Measurements from ENCODE around the gene SLC35E2B. TPM values are rescaled to one million over a fixed set of nuclear protein-coding genes. Genes with fewer than 3 reads are reported as not detected.

The SLC35E2B gene
- total RNA-seq, 1 experiment from 2014 or later = 13.1 TPM

GRCh38 chr1:1630965-1631781, 61.4 kb downstream of the SLC35E2B start:
- no peak overlapping the region for H3K4me3 ChIP-seq
- H3K36me3 ChIP-seq = 0 out of 2 replicates have a peak, but pooled peaks cover 5% of the 10 kb centered on the region
- DNase-seq (ENCODE audit: low read depth in 1 of 2, low spot score in 2 of 2) = no peak
- no peak overlapping the region for H3K27ac ChIP-seq
- no peaks in the 10 kb centered on the region for H3K4me1 ChIP-seq (replicated peaks)
- H3K27me3 ChIP-seq (replicated peaks) = no peaks in the 10 kb centered on the region
- H3K9me3 ChIP-seq (replicated peaks) = no peaks in the 10 kb centered on the region

- H3K9me3 ChIP-seq (replicated peaks) = no peaks in the 10 kb centered on the region
- no peaks in the 10 kb centered on the region for H3K27me3 ChIP-seq (replicated peaks)
- no peaks in the 10 kb centered on the region for H3K4me1 ChIP-seq (replicated peaks)
- no peak overlapping the region for H3K4me3 ChIP-seq
- H3K27ac ChIP-seq = no peak overlapping the region
- no peak for DNase-seq (ENCODE audit: low read depth in 1 of 2, low spot score in 2 of 2)
- 0 out of 2 replicates have a peak, but pooled peaks cover 5% of the 10 kb centered on the region for H3K36me3 ChIP-seq
Observed at GRCh38 chr1:1630191-1630964, 62.2 kb downstream of the SLC35E2B start.

- Histone ChIP-seq H3K4me1 (replicated peaks) (no peaks in the 10 kb centered on the region), H3K27ac (no peak overlapping the region), H3K4me3 (no peak overlapping the region), H3K27me3 (replicated peaks) (no peaks in the 10 kb centered on the region), H3K36me3 (0 out of 2 replicates have a peak, but pooled peaks cover 5% of the 10 kb centered on the region), H3K9me3 (replicated peaks) (no peaks in the 10 kb centered on the region)
- DNase-seq (ENCODE audit: low read depth in 1 of 2, low spot score in 2 of 2) = no peak
Observed at GRCh38 chr1:1629430-1630190, 63.0 kb downstream of the SLC35E2B start.

- H3K36me3 ChIP-seq = 0 out of 2 replicates have a peak, but pooled peaks cover 5% of the 10 kb centered on the region
- no peak overlapping the region for H3K27ac ChIP-seq
- DNase-seq (ENCODE audit: low read depth in 1 of 2, low spot score in 2 of 2) = no peak
- no peaks in the 10 kb centered on the region for H3K9me3 ChIP-seq (replicated peaks)
- no peaks in the 10 kb centered on the region for H3K4me1 ChIP-seq (replicated peaks)
- no peak overlapping the region for H3K4me3 ChIP-seq
- H3K27me3 ChIP-seq (replicated peaks) = no peaks in the 10 kb centered on the region
Observed at GRCh38 chr1:1628754-1629429, 63.7 kb downstream of the SLC35E2B start.

GRCh38 chr1:1627829-1628753, 64.5 kb downstream of the SLC35E2B start:
- DNase-seq (ENCODE audit: low read depth in 1 of 2, low spot score in 2 of 2) = no peak
- Histone ChIP-seq H3K27ac (no peak overlapping the region), H3K27me3 (replicated peaks) (no peaks in the 10 kb centered on the region), H3K4me3 (no peak overlapping the region), H3K4me1 (replicated peaks) (no peaks in the 10 kb centered on the region), H3K9me3 (replicated peaks) (no peaks in the 10 kb centered on the region), H3K36me3 (0 out of 2 replicates have a peak, but pooled peaks cover 5% of the 10 kb centered on the region)

GRCh38 chr1:1627261-1627828, 65.2 kb downstream of the SLC35E2B start:
- Histone ChIP-seq H3K36me3 (0 out of 2 replicates have a peak, but pooled peaks cover 5% of the 10 kb centered on the region), H3K4me3 (no peak overlapping the region), H3K4me1 (replicated peaks) (no peaks in the 10 kb centered on the region), H3K27ac (no peak overlapping the region), H3K9me3 (replicated peaks) (no peaks in the 10 kb centered on the region), H3K27me3 (replicated peaks) (no peaks in the 10 kb centered on the region)
- DNase-seq (ENCODE audit: low read depth in 1 of 2, low spot score in 2 of 2) = no peak

- no peak for DNase-seq (ENCODE audit: low read depth in 1 of 2, low spot score in 2 of 2)
- Histone ChIP-seq H3K9me3 (replicated peaks) (no peaks in the 10 kb centered on the region), H3K4me1 (replicated peaks) (no peaks in the 10 kb centered on the region), H3K27ac (no peak overlapping the region), H3K4me3 (no peak overlapping the region), H3K36me3 (peaks cover 5% of the 10 kb centered on the region; the same call in 1 of the 2 replicates), H3K27me3 (replicated peaks) (no peaks in the 10 kb centered on the region)
Observed at GRCh38 chr1:1626207-1627141, 66.1 kb downstream of the SLC35E2B start.

GRCh38 chr1:1625824-1626206, 66.8 kb downstream of the SLC35E2B start:
- no peaks in the 10 kb centered on the region for H3K27me3 ChIP-seq (replicated peaks)
- no peak overlapping the region for H3K27ac ChIP-seq
- H3K36me3 ChIP-seq = peaks cover 5% of the 10 kb centered on the region; the same call in 1 of the 2 replicates
- H3K4me1 ChIP-seq (replicated peaks) = no peaks in the 10 kb centered on the region
- H3K9me3 ChIP-seq (replicated peaks) = no peaks in the 10 kb centered on the region
- H3K4me3 ChIP-seq = no peak overlapping the region
- no peak for DNase-seq (ENCODE audit: low read depth in 1 of 2, low spot score in 2 of 2)

- no peaks in the 10 kb centered on the region for H3K9me3 ChIP-seq (replicated peaks)
- H3K27me3 ChIP-seq (replicated peaks) = no peaks in the 10 kb centered on the region
- DNase-seq (ENCODE audit: low read depth in 1 of 2, low spot score in 2 of 2) = no peak
- H3K36me3 ChIP-seq = peaks cover 5% of the 10 kb centered on the region; the same call in 1 of the 2 replicates
- H3K4me3 ChIP-seq = no peak overlapping the region
- no peak overlapping the region for H3K27ac ChIP-seq
- no peaks in the 10 kb centered on the region for H3K4me1 ChIP-seq (replicated peaks)
Observed at GRCh38 chr1:1625404-1625775, 67.2 kb downstream of the SLC35E2B start.

- no peak overlapping the region for H3K27ac ChIP-seq
- DNase-seq (ENCODE audit: low read depth in 1 of 2, low spot score in 2 of 2) = no peak
- peaks cover 8% of the 10 kb centered on the region; the same call in 1 of the 2 replicates for H3K36me3 ChIP-seq
- no peak overlapping the region for H3K4me3 ChIP-seq
- H3K9me3 ChIP-seq (replicated peaks) = no peaks in the 10 kb centered on the region
- H3K4me1 ChIP-seq (replicated peaks) = no peaks in the 10 kb centered on the region
- no peaks in the 10 kb centered on the region for H3K27me3 ChIP-seq (replicated peaks)
Observed at GRCh38 chr1:1624443-1625403, 67.9 kb downstream of the SLC35E2B start.
